Measurements from ENCODE around the gene ACOXL.
"Not testable (repeated sequence)": the region's sequence is repeated elsewhere in the genome, so short reads cannot be mapped to it uniquely, and the experiment has no call there.

ACOXL gene

DNA sequence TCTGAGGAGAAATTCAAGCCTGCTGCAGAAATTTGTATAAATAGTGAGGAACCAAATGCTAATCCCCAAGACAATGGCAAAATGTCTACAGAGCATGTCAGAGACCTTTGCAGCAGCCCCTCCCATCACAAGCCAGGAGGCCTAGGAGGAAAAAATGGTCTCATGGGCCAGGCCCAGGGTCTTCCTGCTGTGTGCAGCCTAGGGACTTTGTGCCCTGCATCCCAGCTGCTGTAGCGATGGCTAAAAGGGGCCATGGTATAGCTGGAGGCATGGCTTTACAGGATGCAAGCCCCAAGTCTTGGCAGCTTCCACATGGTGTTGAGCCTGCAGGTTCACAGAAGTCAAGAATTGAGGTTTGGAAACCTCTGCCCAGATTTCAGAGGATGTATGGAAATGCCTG is 197.2 kb downstream of the ACOXL start:
- no peak for DNase-seq (ENCODE audit: low spot score)

DNA sequence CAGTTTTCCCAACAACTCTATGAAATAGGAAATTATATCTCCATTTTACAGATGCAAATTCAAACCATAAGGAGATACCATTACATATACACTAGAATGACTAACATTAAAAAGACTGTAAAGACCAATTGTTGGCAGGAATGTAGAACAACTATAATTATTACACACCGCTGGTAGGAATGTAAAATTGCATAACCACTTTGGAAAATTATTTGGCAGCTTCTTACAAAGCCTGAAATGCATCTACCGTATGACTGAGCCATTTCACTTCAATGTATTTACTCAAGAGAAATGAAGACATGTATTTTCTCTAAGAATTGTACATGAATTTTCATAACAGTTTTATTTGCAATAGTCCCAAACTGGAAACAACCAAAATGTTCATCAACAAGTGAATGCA is 199.3 kb downstream of the ACOXL start:
- no peak for DNase-seq (ENCODE audit: low spot score)

DNA sequence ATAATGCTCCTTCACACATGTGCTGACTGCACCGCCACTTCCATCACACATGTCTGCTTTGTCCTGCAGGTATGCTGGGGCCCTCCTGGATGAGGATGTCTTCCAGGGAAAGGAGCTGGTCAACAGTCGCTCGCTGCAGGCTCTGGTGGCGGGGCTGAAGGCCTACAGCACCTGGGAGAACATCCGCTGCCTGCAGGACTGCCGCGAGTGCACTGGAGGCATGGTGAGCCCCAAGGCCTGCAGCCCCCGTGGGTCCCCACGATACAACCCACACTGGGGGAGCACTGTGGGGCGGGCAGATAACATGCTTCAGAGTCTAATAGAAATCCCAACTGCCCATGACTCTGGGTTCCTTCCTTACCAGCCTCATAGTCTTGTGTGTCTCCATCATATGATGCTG is 201.0 kb downstream of the ACOXL start:
- no peak for DNase-seq (ENCODE audit: low spot score)

DNA sequence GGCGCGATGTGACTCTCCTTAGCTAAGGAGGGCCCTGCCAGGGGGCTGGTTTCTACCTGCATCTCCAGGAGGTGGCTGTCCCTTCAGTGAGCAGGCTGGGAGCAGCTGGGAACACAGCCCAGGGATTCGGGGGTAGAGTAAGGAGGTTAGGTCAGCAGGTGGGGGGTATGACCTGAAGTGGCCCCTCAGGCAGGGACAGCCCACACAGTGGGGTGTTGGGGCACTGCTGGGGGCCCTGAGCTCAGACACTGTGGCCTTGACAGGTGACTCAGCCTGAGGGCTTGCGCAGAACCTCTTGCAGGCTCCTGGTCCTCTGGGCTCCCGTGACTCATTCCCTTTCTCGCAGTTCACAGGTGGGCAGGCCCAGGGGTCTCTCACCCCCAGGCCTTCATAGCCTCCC is 202.6 kb downstream of the ACOXL start:
- DNase-seq (ENCODE audit: low spot score) = no peak

DNA sequence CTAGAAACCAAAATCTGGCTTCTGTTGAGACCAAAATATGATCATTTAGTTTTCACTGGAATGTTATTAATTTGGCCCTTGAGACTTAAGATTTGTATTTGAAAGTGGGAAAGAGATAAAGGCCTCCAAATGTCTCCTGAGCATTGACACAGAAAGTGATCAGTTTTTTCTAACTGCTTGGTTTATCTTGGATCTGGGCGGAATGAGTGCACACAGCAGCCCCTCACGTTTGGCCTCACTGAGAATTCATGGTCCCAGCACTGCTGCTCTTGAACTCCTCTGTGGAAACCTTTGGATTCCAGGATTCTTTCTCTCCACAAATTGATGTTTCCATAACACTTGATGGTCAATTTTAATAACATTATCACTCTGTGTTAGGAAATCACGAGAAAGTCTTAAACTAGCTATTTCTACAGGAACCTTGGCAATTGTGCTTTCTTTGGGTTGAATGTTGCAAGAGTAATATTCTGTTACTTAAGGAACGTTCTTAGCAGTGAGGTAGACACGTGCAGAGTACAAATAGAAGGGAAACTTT is 208.1 kb downstream of the ACOXL start:
- no peak for DNase-seq (ENCODE audit: low spot score)

DNA sequence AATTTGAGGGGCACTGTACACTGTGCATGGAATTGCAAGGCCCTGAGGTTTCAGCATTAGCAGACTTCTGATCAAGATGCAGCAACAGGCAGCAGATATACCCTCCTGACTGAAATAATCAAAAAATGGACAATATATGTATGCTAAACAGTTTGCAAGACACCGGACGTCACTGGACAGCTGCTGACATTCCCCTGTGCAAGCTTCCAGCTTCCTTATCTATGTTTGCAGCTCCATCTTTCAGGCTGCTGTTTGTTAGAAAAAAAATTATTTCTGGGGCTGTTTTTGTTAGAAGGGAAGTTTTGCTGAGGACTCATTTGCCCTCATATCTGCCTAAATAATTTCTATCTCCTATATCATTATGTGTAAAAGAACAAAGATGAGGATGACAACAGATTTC is 208.9 kb downstream of the ACOXL start:
- no peak for DNase-seq (ENCODE audit: low spot score)

DNA sequence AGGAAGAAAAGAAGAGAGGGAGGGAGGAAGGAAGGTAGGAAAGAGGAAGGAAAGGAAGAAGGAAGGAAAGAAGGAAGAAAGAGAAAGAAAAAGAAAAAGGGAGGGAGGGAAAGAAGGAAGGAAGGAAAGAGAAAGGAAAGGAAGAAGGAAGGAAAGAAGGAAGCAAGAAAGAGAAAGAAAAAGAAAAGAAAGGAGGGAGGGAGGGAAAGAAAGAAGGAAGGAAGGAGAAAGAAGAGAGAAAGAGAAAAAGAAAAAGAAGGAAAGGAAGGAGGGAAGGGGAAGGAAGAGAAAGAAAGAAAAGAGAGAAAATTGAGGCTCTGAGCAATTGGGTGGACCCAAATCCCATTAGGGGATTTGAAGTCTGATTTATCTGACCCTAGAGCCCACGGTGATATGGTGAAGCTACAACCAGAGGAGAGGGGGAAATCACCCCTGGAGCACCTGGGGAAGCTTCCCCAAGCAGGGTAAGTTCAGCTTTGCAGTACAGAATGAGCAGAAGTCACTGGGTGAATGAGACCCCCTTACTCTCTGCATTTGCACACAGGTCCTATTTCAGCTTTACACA is 210.8 kb downstream of the ACOXL start:
- no peak for DNase-seq (ENCODE audit: low spot score)

DNA sequence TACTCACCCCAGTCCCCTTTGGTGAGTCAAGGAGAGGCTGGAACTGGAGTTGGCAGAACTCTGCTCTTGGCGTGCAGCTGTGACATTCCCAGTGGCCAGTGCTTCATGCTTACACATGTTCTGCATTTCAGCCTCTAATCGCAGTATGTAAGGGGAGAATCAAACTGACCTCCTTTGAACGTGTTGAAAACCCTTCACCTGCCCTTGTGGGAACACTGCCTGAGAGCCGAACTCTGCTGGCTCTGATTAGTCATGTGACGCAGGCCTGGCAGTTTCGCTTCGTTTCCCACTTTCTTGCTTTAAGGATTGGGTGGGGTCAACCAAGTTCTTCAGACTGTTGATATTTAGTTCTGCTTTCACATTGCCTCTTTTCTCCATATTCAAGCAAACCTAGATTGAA is 214.5 kb downstream of the ACOXL start:
- no peak for DNase-seq (ENCODE audit: low spot score)

DNA sequence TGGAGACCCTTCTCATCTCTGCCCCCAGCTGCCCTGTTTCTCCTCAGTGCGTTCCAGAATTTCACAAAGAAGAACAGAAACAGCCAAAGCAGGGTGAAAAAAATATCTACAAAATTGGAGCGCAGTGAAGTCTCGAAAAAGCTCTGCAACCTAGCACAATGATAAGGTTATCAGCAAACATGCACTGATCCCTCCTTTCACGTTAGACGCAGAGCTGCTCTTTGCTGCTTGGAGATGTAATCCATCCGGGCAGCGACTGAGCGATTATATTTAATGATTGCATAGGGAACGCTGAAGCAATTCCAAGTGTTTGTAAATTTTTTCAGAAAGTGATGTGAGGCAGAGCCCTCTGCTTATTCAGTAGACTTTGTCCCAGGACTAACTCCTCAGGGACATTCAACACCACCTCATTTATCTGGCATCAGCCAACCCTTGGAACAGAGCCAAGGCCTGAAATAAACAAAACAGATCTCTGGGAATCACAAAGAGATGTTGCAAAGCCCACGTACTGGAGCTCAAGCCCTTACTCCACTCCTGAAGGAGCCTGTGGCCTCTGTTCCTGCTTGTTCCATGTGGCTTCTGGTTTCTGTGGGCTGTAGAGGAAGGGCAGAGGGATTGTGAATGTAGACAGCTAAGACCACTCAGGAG is 215.8 kb downstream of the ACOXL start:
- no peak for DNase-seq (ENCODE audit: low spot score)

DNA sequence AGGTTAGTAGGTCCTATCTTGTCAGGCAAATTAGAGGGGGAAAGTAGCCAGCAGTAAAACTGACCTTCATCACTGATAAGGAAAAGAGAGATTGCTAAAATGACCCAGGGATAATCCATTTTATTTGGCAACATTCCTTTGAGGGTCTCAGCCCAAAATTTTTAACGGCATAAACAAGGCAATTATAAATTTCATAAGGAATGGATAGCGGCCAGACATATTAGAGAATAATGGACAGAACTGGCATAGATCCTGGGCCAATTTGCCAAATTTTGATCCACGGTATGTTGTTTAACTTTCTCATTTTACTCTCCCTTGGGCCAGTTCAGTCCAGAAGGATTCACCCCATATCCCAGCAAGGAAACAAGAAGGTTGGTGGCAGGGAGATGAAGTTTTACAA is 217.9 kb downstream of the ACOXL start:
- DNase-seq (ENCODE audit: low spot score) = no peak

DNA sequence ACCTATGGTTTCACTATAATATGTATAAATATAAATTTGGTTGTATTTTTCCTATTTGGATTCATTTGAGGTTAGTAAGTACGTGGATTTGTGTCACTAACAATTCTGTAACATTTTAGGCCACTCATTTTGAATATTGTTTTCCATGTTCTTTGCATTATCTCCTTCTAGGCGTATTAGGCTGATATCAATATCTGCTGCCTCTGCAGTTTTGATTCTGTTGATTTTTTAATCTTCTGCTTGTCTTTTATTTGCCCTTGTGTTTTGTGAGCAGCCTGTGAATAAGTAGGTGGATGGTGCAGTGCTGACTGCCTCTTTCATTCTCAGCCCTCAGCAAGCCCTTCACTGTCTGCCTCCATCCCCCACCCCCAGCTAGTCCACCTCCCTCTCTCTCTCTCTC is 222.7 kb downstream of the ACOXL start:
- DNase-seq (ENCODE audit: low spot score) = no peak

DNA sequence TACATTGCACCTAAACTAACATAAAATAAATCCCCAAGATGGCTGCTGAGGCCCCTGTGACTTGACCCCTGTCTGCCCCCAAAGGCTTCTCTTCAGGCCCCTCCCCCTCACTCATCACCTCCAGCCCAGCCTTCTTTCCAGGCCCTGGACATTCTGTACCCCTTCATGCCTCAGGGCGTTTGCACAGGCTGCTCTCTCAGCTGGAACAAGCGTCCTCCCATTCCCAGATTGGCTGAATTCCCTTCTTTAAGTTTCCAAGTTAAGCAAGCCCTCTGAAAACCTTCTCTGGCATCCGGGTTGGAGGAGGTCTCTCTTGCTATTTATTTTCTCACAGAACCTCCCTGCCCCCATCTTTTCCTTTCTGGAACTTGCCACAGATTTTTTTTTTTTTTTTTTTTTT is 223.2 kb downstream of the ACOXL start:
- no peak for DNase-seq (ENCODE audit: low spot score)

DNA sequence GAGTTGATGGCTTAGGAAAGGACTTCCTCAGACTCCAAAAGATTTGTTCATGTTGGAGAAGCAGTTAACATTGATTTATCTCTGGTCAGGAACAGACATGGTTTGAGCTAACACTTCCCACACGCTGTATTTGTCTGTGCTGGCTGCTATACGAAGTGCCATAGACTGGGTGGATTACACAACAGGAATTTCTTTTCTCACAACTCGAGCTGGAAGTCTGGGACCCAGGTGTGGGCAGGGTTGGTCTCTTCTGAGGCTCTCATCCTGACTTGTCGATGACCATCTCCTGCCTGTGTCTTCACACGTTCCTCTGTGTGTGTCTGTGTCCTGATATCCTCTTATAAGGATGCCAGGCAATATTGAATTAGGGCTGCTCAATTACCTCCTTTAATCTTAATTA is 224.9 kb downstream of the ACOXL start:
- DNase-seq (ENCODE audit: low spot score) = no peak

DNA sequence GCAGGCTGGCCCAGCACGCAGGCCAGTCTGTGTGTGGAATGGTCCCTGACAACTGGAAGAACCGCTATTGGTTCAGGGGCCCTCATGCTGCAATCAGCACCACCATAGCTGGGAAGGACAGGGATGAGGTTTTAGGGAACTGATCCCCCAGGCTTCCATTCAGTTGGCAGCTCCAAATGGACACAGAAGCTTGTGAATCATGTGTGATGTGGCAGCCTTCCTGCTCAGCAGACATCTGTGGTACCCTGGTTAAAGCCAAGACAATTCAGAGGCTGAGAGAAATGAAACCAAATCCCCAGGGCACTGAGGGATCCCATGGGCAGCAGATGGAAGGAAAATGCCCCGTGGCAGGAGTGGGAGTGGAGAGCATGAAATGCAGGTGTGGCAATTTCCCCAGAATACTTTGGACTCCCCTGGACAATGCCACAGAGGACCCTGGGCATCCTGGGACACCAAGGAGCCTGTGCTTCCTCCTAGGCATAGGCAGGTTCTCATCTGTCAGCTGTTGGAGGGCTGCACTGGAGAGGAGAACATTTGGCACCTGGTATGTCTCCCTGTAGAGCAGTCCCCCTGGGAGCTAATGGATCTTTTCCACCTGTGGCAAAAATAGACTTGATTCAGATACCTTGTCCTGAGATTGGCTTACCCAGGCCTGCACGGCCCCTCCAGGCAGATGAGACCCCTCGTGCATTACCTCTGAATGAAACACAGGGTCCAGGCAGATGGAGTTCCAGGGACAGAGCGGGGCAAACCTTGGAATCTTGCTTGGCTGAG is 226.2 kb downstream of the ACOXL start:
- no peak for DNase-seq (ENCODE audit: low spot score)

DNA sequence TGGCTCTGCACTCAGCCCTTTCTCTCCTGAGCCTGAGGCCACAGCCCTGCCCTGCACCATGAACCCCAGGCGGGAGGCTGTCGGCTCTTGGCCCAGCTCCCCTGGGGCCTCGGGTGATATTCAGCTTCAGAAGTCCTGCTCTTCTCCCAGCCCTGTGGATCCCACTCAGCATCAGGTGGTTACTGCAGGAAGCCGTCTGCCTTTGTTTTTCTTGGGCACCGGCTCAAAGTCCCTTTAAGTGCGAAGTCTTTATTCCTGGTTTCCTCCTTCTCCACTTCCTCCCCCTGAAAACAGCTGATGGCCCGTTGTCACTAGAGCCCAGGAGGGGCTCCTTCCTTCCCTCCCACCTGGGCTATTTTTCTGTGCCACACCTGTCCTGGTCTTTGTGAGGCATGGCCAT is 226.8 kb downstream of the ACOXL start:
- no peak for DNase-seq (ENCODE audit: low spot score)

DNA sequence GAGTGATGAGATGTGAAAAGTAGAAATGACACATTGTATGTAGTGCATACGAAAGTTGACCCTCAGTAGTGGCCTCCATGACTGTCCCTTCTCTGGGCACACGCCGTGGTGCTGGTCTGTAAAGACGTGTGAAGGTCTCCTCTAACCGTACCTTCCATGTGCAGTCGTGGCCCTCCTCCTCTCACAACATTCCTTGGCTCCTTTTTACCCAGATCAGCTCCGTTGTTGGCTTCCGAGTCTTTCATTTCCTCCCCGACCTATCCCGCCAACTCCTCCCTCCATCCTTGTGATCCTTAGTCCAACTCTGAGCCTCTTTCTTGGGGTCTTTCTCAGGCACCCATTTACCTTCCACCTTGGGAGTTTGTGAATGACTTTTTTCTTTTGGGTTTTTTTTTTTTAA is 227.9 kb downstream of the ACOXL start:
- DNase-seq (ENCODE audit: low spot score) = no peak

DNA sequence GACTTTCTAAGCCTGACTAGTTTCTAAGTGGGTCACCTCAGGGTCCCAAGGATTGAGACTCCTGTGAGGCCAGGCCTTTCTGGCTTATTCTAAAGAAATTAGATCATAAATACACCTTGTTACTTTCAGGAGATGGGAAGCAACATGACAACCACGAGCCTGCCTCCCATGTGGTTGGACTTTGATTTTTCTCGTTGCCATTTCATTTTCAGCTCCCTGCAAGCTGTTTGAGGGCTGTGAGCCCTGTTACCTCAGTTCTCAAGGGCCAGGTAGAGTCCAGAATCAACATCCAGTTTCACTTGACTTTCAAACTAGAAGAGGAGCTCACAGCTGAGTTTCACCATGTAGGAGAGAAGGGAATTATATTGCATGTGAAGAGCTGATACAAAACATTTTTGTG is 228.6 kb downstream of the ACOXL start:
- no peak for DNase-seq (ENCODE audit: low spot score)

DNA sequence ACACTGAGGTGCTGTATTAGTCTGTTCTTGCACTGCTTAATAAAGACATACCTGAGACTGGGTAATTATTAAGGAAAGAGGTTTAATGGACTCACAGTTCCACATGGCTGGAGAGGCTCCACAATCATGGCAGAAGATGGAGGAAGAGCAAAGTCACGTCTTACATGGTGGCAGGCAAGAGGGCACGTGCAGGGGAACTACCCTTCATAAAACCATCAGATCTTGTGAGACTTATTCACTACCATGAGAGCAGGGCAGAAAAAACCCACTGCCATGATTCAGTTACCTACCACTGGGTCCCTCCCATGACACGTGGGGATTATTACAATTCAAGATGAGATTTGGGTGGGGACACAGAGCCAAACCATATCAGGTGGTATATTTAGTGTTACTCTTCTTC is 229.3 kb downstream of the ACOXL start:
- not testable (repeated sequence) for DNase-seq (ENCODE audit: low spot score)

DNA sequence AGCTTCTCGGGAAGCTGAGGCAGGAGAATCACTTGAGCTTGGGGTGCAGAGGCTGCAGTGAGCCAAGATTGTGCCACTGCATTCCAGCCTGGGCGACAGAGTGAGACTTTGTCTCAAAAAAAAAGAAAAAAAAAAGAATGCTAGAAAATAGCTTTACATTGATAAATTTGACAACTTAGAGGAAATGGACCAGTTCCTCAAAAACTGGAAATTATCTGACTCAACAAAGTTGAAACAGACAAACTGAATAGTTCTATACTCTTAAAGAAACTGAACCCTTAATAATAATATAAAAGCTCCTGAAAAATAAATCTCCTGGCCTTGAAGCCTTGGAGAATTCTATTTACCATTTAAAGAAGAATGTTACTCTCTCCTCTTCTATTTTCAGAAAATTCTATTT is 237.3 kb downstream of the ACOXL start:
- DNase-seq (ENCODE audit: low spot score) = no peak

DNA sequence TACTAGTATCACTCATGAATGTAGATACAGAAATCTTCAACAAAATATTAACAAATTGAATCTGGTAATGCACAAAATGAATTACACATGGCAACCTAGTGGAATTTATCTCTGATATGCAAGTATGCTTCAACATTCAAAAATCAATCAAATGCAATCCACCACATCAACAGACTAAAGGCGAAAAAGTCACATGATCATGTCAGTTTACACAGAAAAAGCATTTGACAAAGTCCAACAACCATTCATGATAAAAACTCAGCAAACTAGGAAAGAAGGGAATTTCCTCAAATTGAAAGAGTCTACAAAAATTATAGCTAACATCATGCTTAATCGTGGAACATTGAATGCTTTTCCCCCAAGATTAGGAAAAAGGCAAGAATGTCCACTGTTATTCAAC is 237.8 kb downstream of the ACOXL start:
- DNase-seq (ENCODE audit: low spot score) = no peak

DNA sequence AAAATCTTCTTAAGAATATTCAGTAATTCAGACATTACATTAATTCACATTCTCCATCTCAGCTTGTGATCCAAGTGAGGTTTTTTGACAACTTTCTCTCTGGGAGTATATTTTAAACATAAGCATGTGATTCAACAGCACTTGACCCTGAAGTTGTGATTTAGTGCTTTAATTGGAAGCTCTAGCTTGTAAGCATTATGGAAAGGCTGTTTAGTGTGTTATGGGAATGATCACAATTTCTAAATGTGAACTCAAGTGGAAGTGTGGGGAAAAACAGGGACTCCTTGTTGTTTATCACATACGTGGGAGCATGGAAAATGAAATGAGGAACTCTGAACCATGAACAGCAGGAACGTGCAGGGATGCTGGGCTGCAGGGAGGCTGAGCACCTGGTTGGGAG is 239.4 kb downstream of the ACOXL start:
- no peak for DNase-seq (ENCODE audit: low spot score)

DNA sequence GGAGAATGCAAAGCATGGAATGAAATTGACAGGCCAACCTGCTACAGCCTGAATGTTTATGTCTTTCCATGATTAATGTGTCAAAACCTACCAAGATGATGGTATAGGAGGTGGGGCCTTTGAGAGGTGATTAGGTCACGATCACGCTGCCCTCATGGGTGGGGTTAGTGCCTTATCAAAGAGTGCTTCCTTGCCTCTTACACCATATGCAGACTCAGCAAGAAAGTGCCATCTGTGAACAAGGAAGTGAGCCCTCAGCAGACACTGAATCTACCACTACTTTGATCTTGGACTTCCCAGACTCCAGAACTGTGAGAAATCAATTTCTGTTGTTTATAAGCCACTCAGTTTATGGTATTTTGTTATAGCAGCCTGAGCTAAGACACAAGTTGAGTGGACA is 240.9 kb downstream of the ACOXL start:
- DNase-seq (ENCODE audit: low spot score) = no peak

DNA sequence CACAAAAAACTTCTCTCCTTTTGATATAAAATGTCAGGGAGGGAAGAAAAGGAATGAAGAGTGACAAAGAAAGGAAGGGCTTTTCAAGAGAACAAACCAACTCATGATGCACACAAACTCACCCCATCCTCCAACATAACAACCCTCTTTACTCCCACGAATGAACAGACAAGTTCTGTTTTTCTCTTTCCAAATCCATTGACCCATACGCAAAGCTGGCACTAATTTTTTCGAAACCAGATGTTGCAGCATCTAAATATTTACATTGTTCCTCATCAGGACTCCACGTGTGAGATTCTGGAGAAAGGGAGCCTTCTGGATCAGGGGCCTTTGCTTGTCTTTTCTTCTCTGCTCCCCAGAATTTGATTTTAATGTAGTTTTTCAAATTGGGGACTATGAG is 245.0 kb downstream of the ACOXL start:
- DNase-seq (ENCODE audit: low spot score) = no peak

DNA sequence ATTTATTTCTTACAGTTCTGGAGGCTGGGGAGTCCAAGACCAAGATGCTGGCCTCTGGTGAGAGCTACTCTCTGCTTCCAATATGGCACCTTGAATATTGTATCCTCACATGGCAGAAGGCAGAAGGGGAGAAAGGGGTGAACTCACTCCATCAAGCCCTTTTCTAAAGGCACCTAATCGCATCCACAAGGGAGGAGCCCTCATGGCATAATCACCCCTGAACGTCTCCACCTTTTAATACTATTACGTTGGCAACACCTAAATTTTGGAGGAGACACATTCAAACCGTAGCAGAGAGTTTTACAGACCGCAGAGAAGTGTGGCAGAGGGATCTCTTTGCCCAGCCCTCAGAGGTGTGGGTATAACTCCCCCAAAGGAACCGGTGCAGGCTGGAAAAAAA is 245.8 kb downstream of the ACOXL start:
- DNase-seq (ENCODE audit: low spot score) = no peak
